H9 (cell line): Measurements from ENCODE around the gene CD300LG. TPM values are rescaled to one million over a fixed set of nuclear protein-coding genes. Genes with fewer than 3 reads are reported as not detected.

Experiments used
- DNase-seq: peaks from one replicate; pipeline ENCODE4 v3.0.0-alpha.2; 2017
- H2AFZ ChIP-seq: one replicate; pipeline ENCODE4 v1.6.1; 2013; ENCODE audit warnings: mild to moderate bottlenecking, low read length, control low read depth, moderate library complexity
- H2AK5ac ChIP-seq: 2 replicates; pipeline ENCODE4 v1.6.1; 2013; ENCODE audit warnings: low read length, control low read depth, mixed read lengths; ENCODE audit not compliant: insufficient read length
- H2BK120ac ChIP-seq: one replicate; pipeline ENCODE4 v1.6.1; 2013; ENCODE audit warnings: low read depth, mild to moderate bottlenecking, low read length, control low read depth, inconsistent platforms; ENCODE audit not compliant: poor library complexity, severe bottlenecking
- H2BK12ac ChIP-seq: 2 replicates; pipeline ENCODE4 v1.6.1; 2013; ENCODE audit warnings: low read length, control low read depth, mixed read lengths, low read depth; ENCODE audit not compliant: insufficient read length
- H2BK15ac ChIP-seq: 2 replicates; pipeline ENCODE4 v1.6.1; 2013; ENCODE audit warnings: low read depth, low read length, control low read depth
- H2BK20ac ChIP-seq: one replicate; pipeline ENCODE4 v1.6.1; 2013; ENCODE audit warnings: low read depth, mild to moderate bottlenecking, low read length, control low read depth, inconsistent platforms; ENCODE audit not compliant: poor library complexity, severe bottlenecking
- H2BK5ac ChIP-seq: 2 replicates; pipeline ENCODE4 v1.6.1; 2013; ENCODE audit warnings: low read length, control low read depth, mixed read lengths; ENCODE audit not compliant: insufficient read length
- H3K14ac ChIP-seq: 2 replicates; pipeline ENCODE4 v1.6.1; 2013; ENCODE audit warnings: low read length, control low read depth; ENCODE audit not compliant: insufficient read depth
- H3K18ac ChIP-seq: 2 replicates; pipeline ENCODE4 v1.6.1; 2013; ENCODE audit warnings: low read depth, mild to moderate bottlenecking, mixed read lengths, low read length, control low read depth; ENCODE audit not compliant: insufficient read length
- H3K23ac ChIP-seq: 2 replicates; pipeline ENCODE4 v1.6.1; 2013; ENCODE audit warnings: low read length, control low read depth, mixed read lengths, low read depth; ENCODE audit not compliant: insufficient read length
- H3K23me2 ChIP-seq: 2 replicates; pipeline ENCODE4 v1.6.1; 2013; ENCODE audit warnings: low read depth, mild to moderate bottlenecking, mixed read lengths, low read length, control low read depth; ENCODE audit not compliant: insufficient read length, poor library complexity, severe bottlenecking
- H3K27ac ChIP-seq: 2 replicates; pipeline ENCODE4 v1.5.1; 2013; ENCODE audit warnings: low read length, control low read depth, mixed read lengths, low read depth; ENCODE audit not compliant: insufficient read length
- H3K27me3 ChIP-seq: 2 replicates; pipeline ENCODE4 v1.6.1; 2013; ENCODE audit warnings: low read length, control low read depth, inconsistent platforms; ENCODE audit not compliant: insufficient read depth
- H3K4ac ChIP-seq: 2 replicates; pipeline ENCODE4 v1.6.1; 2013; ENCODE audit warnings: low read depth, mild to moderate bottlenecking, control low read depth, inconsistent platforms, low read length, moderate library complexity
- H3K4me1 ChIP-seq: 2 replicates; pipeline ENCODE4 v1.6.1; 2013; ENCODE audit warnings: low read length, control low read depth, inconsistent platforms; ENCODE audit not compliant: insufficient read depth
- H3K4me2 ChIP-seq: 2 replicates; pipeline ENCODE4 v1.6.1; 2013; ENCODE audit warnings: low read length, control low read depth, mixed read lengths; ENCODE audit not compliant: insufficient read length, insufficient read depth
- H3K56ac ChIP-seq: 2 replicates; pipeline ENCODE4 v1.6.1; 2013; ENCODE audit warnings: low read depth, mild to moderate bottlenecking, mixed read lengths, low read length, control low read depth; ENCODE audit not compliant: insufficient read length
- H3K79me1 ChIP-seq: 2 replicates; pipeline ENCODE4 v1.6.1; 2013; ENCODE audit warnings: low read depth, mild to moderate bottlenecking, moderate library complexity, low read length, control low read depth, inconsistent platforms; ENCODE audit not compliant: insufficient read depth, poor library complexity, severe bottlenecking
- H3K79me2 ChIP-seq: 2 replicates; pipeline ENCODE4 v1.6.1; 2013; ENCODE audit warnings: low read length, control low read depth, inconsistent platforms; ENCODE audit not compliant: insufficient read depth
- H3K9ac ChIP-seq: 2 replicates; pipeline ENCODE4 v1.6.1; 2013; ENCODE audit warnings: low read length, control low read depth, mixed read lengths; ENCODE audit not compliant: insufficient read length; ENCODE audit errors: extremely low read depth
- H3K9me3 ChIP-seq: one replicate; pipeline ENCODE4 v1.6.1; 2013; ENCODE audit warnings: low read depth, low read length, inconsistent platforms; ENCODE audit not compliant: control insufficient read depth
- H3T11ph ChIP-seq: one replicate; pipeline ENCODE4 v1.6.1; 2013; ENCODE audit warnings: mild to moderate bottlenecking, low read length, control low read depth, inconsistent platforms
- H4K20me1 ChIP-seq: one replicate; pipeline ENCODE4 v1.6.1; 2013; ENCODE audit not compliant: control insufficient read depth, insufficient read length, insufficient read depth
- H4K5ac ChIP-seq: 2 replicates; pipeline ENCODE4 v1.6.1; 2013; ENCODE audit warnings: low read depth, mild to moderate bottlenecking, mixed read lengths, low read length, control low read depth; ENCODE audit not compliant: insufficient read length
- H4K8ac ChIP-seq: replicated peaks from 2 replicates; pipeline ENCODE4 v1.6.1; 2013; ENCODE audit warnings: low read length, control low read depth, mixed read lengths, low read depth; ENCODE audit not compliant: insufficient read length
- H4K91ac ChIP-seq: 2 replicates; pipeline ENCODE4 v1.6.1; 2013; ENCODE audit warnings: low read depth, mild to moderate bottlenecking, moderate library complexity, mixed read lengths, low read length, control low read depth; ENCODE audit not compliant: insufficient read length
- H3K27ac Mint-ChIP-seq, 3 experiments: 2 replicates in 2 of 3; 3 replicates in 1 of 3; pipeline ENCODE4 v1.8.0; 2020 to 2021; ENCODE audit warnings: mixed read lengths in 3 of 3, mild to moderate bottlenecking in 1 of 3, moderate library complexity in 1 of 3
- H3K27me3 Mint-ChIP-seq: 2 replicates; pipeline ENCODE4 v1.8.0; 2021; ENCODE audit warnings: low read depth, mild to moderate bottlenecking, moderate library complexity, mixed read lengths
- H3K36me3 Mint-ChIP-seq, 3 experiments: 2 replicates in 2 of 3; 3 replicates in 1 of 3; pipeline ENCODE4 v1.8.0; 2020 to 2021; ENCODE audit warnings: low read depth in 3 of 3, mixed read lengths in 3 of 3; ENCODE audit not compliant: insufficient read depth in 1 of 3
- H3K4me1 Mint-ChIP-seq, 2 experiments: 2 replicates each; pipeline ENCODE4 v1.8.0; 2020; ENCODE audit warnings: mixed read lengths in 2 of 2
- H3K4me3 Mint-ChIP-seq, 2 experiments: 2 replicates in 1 of 2; 3 replicates in 1 of 2; pipeline ENCODE4 v1.8.0; 2020 to 2021; ENCODE audit warnings: mild to moderate bottlenecking in 2 of 2, mixed read lengths in 2 of 2, moderate library complexity in 1 of 2
- H3K9me3 Mint-ChIP-seq, 2 experiments: 2 replicates in 1 of 2; 3 replicates in 1 of 2; pipeline ENCODE4 v1.8.0; 2020; ENCODE audit warnings: mild to moderate bottlenecking in 2 of 2, mixed read lengths in 2 of 2, moderate library complexity in 1 of 2
- CTCF ChIP-seq: fragments of 200-600 bp; sonication (generic); conservative IDR thresholded peaks from 3 replicates; pipeline ENCODE4 v1.8.0; 2021; ENCODE audit warnings: antibody characterized with exemption, mild to moderate bottlenecking
- WGBS: extraction: QIAGEN DNeasy Blood & Tissue Kit; methylation state at CpG from one replicate; pipeline ENCODE4 v1.1.7; 2013; ENCODE audit warnings: missing lambda C conversion rate, low lambda C conversion rate, mixed read lengths; ENCODE audit not compliant: insufficient read length; ENCODE audit errors: extremely low coverage; 5-methylcytosine and 5-hydroxymethylcytosine counted together
- total RNA-seq: library from RNA; stranded (reverse); gene quantifications from 2 replicates; pipeline ENCODE4 v1.2.1, GENCODE V29; 2021

The CD300LG gene
- total RNA-seq, 1 experiment from 2014 or later, result not detected

- H3K9me3 Mint-ChIP-seq, result no peaks in the 10 kb centered on the region
- H3K27me3 Mint-ChIP-seq, result no peaks in the 10 kb centered on the region; the same call in 1 of the 2 replicates
- Histone ChIP-seq H3K4me1 (peaks cover 3% of the 10 kb centered on the region; the same call in 1 of the 2 replicates), H3K27me3 (no peaks in the 10 kb centered on the region), H3K79me1 (no peaks in the 10 kb centered on the region), H4K8ac (no peak overlapping the region), H4K5ac (no peak overlapping the region), H4K20me1 (peaks cover 1% of the 10 kb centered on the region), H2BK20ac (no peak overlapping the region), H3K9me3 (no peaks in the 10 kb centered on the region), H2AFZ (no peak overlapping the region), H2BK120ac (no peak overlapping the region), H3K18ac (no peak overlapping the region), H4K91ac (no peak overlapping the region), H2BK15ac (no peak overlapping the region), H3K4me2 (no peak overlapping the region), H2AK5ac (no peak overlapping the region), H3K4ac (no peak overlapping the region), H2BK12ac (no peak overlapping the region), H2BK5ac (no peak overlapping the region), H3K79me2 (no peaks in the 10 kb centered on the region), H3K23ac (no peak overlapping the region), H3K14ac (no peak overlapping the region), H3K56ac (no peak overlapping the region), H3K9ac (no peak overlapping the region), H3T11ph (no peak overlapping the region), H3K23me2 (no peaks in the 10 kb centered on the region), H3K27ac (no peak overlapping the region)
- H3K4me3 Mint-ChIP-seq, result peak overlapping the region in 1 of 2 experiments; percentile 55; a peak in 1 of 5 replicates
- H3K36me3 Mint-ChIP-seq, result peaks cover 4 to 14% (median 13%) of the 10 kb centered on the region in 3 experiments; a peak in 4 of 7 replicates
- no peak for DNase-seq
- no peak overlapping the region for H3K27ac Mint-ChIP-seq
- peaks cover 9 to 18% of the 10 kb centered on the region in 2 experiments for H3K4me1 Mint-ChIP-seq
- WGBS, result no CpG with 5 or more reads among the region's 27 CpGs
- TF ChIP-seq CTCF, result no peak
Measured at GRCh38 chr17:43881758-43882505, 35.0 kb downstream of the CD300LG start.
